D341Med (cell line): ENCODE results near the gene CACNA1C.
"Not testable (repeated sequence)": the region's sequence is repeated elsewhere in the genome, so short reads cannot be mapped to it uniquely, and the experiment has no call there.

Experiments
- DNase-seq: peaks from one replicate; pipeline ENCODE4 v3.0.0; 2012; ENCODE audit warnings: low spot score

The CACNA1C gene

DNA sequence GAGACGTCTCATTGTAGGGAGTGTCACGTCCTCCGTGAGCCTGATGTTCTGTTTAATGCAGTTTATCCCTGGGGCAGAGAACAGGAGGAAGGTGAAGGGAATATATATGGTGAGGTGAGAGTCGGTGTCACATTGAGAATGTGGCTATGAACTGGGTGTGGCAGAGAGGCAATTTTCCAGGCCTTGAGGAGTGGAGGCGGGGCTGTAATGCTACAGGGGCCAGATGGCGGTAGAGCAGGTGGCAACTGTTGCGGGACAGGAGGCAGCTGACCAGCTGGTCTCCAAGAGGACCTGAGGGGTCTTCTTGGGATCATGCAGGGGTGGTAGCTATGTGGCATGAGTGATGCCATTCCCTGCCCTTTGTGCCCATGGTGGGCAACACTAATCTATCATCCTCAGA lies 59.6 kb downstream of the CACNA1C start:
- no peak for DNase-seq

DNA sequence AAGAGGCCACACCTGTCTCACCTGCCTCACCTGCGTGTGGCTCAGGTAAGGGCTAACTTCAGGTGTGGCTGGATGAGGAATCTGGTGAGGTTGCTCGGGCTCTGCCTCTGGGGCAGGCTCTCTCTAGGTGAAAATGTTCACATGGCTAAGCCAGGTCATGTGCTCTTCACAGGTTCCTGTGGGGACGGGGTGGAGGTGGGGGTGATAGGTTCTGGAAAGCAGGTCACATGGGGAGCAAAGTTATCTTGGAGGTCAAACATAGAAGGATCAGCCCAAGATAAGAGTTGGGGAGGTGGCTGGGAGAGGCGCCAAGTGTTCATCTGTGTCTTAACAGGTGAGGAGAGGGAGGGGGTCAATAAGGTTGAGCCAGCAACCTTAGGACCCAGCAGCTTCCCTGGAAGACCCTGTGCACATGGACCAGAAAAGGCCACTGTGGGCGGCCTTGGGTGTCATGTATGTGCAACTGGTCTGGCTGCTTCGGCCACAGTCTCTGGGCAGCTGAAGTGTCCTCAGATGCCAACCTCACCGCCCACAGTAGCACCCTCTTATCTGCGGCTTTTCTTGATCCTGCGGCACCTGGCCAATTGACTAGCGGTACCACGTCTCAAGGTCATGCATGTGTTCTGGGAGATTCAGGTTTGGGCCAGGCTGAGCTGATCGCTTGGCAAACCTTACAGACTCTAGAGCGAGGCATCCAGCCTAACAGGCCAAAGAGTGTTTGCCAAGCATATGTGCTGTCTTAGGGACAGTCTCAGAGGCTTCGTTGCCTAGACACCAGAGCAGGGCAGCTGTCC lies 60.5 kb downstream of the CACNA1C start:
- no peak for DNase-seq

DNA sequence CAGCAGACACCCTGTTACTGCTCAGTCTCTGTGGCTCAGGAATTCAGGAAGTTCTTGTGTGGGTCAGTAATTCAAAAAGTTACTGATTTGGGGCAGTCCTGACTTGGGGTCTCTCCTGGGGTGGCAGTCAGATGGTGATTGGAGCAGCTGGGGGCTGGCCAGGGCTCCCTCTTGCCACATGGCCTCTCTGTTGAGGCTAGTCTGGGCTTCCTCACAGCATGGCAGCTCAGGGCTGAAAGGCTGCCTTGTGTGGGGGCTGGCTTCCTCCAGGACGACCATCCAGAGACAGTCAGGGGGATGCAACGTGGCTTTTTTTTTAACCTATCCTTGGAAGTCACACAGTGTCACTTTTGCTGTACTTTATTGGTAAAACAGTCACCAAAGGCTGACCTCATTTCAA lies 61.3 kb downstream of the CACNA1C start:
- DNase-seq, result no peak

DNA sequence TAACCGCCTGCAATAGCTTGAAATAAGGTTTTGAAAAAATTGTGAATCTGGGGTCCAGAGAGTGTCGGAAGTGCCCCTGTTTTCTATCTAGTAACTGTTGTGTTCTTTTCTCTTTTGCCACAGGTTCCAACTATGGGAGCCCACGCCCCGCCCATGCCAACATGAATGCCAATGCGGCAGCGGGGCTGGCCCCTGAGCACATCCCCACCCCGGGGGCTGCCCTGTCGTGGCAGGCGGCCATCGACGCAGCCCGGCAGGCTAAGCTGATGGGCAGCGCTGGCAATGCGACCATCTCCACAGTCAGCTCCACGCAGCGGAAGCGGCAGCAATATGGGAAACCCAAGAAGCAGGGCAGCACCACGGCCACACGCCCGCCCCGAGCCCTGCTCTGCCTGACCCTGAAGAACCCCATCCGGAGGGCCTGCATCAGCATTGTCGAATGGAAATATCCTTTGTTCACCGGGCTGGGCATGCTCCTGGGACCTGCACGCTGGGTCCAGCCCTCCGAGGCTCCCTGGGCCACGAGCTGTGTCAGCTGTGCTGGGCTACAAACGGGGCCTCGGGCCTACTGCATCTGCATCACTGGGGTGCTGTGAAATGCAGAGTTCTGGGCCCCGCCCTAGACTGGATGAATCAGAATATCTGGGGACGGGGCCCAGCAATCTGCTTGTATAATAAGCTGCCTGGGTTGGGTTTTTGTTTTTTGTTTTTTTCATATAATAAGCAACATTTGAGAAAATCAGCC lies 62.5 kb downstream of the CACNA1C start:
- no peak for DNase-seq

DNA sequence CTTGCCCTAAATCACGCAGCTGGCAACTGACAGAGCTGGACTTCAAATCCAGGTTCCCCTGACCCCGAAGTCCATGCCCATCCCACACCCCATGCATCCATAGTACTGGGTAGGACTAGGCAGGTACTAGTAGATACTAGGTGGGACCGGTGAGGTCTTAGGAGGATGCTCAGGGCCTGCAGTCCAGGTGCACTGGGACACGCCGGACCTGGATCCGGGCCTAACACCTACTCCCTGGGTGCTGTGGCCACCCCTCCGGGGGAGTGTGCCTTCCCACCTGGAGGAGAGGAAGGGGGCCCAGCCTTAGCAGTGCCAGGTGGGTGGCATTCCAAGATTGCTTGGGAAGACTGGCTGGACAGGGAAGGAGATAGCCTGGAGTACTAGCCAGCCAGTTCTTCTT lies 64.8 kb downstream of the CACNA1C start:
- no peak for DNase-seq

DNA sequence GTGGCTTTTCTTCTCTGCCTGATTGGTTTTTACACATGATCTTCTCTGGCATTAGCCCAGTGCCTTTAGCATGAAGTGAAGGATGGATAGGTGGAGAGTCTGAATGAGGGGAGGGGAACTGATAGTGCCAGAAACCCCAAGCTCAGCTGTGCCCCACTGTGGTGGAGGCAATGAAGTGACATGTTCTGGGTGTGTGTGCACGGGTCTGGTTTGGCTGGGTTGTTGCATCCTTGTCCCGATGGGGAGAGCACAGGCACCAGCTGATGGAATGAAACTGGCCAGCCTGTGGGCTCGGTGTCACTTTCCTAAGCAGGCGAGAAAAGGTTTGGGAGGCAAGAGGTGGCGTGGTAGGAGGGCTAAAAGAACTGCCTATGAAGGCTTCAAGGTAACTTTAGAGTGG lies 65.3 kb downstream of the CACNA1C start:
- no peak for DNase-seq

DNA sequence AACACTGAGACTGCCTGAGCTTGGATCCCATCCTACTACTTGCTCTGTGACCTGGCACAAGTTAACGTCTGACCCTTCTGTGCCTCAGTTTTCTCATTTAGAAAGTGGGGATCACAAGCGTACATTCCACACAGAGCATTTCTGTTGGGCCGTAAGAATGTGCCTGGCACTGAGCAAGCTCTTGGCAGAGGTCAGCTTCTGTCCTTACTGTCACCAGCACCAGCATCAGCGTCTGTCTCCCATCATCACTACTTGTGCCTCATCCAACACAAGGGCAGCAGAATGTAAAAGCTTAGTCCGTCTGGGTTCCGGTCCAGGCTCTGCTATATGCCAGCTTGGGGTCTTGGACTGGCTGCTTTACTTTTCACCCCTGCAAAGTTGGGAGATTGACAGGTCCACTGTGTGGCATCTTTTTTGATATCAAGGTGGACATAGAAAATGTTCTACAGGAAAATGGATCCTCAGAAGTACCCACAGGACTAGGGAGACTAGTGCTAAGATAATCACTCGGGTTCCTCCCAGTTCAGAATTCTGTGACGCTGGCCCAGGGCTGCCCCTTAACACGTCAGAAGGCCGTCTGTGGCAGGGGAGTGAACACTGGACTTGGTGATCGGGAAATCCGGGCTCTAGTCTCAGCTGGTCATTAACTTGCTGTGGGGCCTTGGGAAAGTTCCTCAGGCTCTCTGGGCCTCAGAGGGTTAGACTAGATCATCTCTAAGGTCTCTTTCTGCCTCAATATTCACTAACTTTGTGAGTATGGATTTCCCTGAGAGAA lies 65.9 kb downstream of the CACNA1C start:
- DNase-seq, result no peak

DNA sequence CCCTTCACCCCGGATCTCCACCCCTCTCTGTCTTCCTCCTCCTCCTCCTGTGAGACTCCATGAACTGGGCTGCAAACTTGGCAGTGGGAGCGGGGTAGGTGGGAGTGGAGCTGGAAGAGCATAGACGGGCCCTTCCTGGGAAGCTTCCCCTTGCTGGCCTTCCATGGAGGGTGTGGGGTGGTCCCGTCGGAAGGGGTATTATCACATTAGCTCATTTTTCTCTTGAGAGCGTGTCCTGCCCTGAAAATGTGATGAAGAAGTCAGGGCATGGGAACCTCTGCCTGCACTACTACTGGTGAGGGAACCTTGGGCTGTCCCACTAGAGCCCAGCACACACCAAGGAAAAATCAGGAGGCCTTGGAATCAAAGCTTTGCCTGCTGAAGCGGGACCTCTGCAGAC lies 66.5 kb downstream of the CACNA1C start:
- DNase-seq, result no peak

DNA sequence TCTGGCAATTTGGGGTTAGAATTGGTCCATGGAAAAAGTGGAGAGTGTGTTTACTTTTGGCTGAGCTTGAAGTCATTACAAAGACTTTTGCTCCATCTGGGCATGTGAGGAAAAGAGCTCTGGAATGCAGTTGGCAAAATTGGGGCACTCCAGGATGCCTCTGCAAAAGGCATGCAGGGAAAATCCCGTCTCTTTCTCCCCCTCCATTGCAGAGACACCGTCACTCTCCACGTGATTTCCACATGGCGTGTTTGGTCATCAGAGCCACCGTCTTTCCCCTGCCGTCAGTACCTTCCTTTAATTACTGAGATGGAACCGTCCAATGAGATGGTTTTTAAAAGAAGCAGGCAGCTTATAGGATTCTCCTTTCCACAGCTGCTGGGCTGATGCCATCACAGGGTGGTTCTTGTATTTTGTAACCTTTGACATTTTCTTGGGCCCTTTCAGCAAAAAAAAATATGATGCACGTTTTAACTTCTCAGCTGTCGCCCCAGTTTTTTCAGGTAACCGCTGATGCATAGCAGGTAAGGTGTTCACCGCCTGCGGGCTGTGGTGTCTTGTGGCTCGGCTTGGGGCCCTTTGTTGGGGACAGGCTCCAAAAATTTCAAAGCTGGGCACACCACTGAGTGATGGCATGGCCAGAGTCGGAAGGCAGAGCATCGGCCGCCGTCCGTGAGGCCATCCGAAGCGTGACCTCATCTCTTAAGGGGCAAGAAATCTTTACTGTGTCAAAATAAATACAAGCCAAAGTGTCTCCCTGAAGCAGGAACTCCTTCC lies 68.4 kb downstream of the CACNA1C start:
- DNase-seq, result no peak

DNA sequence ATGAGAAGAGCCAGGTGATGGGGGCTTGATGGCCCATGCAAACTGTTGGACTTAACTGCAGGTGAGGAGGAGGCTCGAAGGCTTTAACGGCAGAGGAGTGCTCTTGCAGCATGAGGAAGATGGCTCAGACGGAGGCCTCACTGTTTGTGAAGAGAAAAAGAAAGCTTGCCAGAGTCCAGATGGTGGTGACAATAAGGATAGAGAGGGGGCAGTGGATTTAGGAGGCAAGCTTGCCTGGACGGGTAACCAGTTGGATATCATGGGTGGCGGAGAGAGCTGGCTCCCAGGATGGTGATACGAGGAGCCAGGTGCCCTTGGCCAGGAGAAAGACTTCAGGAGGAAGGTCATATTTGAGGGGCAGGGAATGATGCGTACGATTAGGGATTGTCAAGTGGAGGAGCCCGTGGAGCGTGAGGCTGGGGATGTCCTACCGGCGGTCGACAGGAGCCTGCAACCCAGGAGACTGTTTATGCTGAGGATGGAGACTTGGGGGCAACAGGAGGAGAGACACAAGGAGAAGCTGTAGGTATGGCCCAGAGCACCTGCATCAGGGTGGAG lies 71.8 kb downstream of the CACNA1C start:
- no peak for DNase-seq

DNA sequence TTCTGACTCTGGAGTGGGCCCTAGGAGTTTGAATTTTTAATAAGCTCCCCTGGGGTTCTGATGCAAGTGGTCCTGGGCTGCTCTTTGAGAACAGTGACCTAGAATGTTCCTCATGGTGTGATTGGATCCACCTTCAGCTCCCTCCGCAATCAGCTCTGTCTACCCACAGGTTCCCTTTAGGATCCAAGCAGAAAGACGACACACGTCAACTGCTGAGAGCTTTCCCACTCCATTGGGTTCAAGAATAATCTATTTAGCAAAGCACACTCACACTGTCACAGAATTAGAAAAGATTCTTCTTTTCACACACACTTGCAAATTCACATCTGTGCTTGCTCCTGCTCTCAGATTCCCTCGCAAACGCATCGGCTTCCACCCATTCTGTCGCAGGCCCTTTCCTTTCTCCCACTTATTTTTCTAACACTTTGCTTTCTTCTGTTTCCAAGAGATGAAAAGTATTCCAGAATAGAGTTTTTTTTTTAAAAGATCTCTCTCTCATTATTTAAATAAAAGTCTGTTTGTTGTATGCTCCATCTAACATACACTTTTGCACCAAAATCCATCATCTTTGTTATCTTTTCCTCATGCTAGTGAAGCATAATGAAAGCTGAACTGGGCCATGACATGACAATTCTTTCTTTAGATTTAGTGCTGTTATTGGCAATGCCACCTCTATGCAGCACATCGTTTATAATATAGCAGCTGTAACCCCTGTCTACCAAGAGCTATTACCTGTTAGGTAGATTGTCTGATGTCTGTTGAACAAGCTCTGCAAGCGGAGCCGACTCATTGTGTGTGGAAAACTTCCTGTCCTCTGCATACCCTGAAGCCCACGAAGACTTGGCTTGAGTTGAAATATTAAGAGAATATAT lies 73.1 kb downstream of the CACNA1C start:
- DNase-seq, result no peak

DNA sequence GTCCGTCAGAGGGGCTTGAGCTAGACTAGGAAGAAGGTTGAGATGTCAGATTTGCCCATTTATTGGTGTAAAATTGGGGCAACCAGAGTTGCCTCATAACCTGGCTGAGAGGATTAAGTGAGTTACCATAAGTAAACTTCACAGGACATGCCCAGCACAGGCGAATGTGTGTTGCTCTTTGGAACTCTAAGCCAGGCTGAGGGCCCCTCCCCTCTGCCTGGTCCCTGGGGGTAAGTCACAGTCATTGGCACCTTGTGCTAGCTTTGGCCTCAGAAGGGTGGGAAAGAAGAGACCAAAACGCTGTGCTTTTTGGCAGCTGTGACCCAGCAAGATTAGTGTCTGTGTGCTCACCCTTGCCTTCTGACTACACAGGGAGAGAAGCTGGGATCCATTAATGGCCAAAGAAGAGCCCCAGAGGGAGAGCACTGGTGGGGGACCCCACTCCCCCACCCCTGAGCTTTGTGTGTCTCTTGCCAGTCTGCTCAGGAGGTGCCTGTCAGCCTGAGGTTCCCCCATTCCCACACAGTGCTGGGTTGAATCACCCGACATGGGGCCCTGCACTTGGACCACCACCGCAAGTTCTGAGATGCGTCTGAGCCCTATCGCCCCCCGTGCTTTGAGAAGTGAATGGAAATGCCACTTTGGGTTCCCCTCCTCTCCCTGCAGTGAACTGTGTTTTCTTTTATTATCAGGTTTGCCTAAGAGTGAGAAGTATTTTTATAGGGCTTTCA lies 74.1 kb downstream of the CACNA1C start:
- no peak for DNase-seq

DNA sequence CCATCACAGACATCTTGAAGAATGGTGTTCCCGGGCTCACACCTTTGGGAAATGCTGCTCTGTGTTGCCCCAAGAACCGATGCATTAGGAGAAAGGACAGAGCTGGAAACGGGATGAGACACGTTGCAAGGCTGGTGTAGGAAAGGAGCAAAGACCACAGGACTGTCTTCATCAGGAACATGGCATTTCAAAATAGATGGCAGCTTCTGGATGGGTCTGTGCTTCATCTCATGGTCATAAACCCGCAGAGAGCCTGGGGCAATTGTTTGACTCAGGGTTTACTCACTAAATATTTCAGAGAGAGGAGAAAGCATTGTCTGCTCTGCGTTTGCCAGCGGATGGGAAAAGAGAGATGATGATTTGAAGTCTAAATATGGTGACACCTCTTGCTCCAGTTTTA lies 76.3 kb downstream of the CACNA1C start:
- DNase-seq, result no peak

DNA sequence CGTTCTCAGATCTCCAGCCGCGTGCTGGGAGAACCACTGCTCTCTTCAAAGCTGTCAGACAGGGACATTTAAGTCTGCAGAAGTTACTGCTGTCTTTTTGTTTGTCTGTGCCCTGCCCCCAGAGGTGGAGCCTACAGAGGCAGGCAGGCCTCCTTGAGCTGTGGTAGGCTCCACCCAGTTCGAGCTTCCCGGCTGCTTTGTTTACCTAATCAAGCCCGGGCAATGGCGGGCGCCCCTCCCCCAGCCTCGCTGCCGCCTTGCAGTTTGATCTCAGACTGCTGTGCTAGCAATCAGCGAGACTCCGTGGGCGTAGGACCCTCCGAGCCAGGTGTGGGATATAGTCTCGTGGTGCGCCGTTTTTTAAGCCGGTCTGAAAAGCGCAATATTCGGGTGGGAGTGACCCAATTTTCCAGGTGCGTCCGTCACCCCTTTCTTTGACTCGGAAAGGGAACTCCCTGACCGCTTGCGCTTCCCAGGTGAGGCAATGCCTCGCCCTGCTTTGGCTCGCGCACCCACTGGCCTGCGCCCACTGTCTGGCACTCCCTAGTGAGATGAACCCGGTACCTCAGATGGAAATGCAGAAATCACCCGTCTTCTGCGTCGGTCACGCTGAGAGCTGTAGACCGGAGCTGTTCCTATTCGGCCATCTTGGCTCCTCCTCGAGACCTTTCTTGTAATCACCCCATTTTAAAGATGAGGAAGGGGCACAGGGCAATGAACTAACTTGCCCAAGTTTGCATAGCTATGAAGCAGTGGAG lies 83.1 kb downstream of the CACNA1C start:
- DNase-seq, result not testable (repeated sequence)

DNA sequence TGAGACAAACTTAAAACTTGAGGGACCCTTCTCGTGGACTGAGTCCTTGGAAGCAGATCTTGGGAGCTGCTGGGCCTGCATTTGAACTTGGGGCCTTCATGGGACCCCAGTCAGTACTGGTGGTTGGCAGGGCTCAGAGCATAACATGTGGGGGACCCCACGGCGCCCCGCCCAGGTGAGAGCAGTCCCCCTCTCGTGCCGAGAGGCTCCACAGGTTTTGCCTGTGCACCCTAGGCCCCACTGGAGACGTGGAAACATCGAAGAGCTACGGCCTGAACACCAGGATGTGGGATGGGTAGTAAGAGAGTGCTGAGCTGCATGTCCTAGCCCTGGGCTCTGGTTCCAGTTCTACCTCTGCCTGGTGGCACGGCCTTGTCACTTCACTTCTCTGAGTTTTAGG lies 84.1 kb downstream of the CACNA1C start:
- DNase-seq, result no peak

DNA sequence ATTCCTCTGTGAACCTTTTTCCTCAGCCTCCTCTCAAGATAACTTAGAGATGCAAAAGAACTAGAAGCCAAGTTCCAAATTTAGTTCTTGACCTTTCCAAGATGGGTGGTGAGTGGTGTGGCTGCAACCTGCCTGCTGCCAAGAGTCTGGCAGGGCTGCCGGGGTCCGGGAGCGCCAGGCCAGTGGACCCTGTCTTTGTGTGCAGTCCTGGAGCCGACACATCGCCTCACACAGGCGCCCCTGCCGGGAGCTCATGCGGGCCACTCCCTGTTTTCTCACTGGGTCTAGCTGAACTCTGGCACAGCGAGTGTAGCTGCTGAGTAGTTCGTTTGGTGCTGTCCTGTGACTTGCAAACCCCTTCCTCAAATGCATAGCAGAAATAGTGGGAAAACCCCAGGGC lies 84.9 kb downstream of the CACNA1C start:
- no peak for DNase-seq

DNA sequence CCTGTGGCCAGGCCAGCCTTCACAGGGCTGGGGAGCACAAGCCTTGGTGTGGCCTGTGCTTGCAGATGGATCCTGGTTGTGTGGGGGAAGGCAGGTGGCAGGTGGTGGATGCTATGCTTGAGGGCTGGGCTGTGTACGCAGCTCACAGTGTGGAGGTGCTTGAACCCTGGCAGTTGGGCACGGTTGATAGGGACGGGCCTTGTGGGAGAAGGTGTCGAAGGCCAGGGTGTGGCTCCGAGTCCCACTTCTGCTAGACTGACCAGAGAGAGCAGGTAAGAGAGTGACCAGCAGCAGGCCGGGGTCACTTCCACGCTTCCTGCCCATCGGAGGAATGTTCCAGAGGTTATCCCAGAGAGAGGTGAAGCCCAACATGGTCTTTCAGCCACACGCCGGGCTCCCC lies 85.5 kb downstream of the CACNA1C start:
- no peak for DNase-seq

DNA sequence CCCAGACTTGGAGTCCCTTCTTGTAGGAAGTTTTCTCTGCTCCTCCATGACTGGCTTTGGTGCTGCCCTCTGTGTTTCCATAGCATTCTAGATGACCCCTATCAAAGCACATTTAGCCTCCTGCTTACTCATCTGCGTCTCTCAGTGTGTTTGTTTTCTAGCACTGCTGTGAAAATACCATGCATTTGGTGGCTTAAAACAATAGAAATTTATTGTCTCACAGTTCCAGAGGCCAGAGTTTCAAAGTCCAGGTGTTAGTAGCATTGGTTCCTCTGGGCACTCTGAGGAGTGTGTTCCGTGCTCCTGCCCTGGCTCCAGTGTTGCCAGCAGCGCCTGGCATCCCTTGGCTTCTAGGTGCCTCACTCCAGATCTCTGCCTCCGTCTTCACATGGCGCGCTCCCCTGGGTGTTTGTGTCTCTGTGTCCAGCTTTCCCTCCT lies 86.1 kb downstream of the CACNA1C start:
- no peak for DNase-seq

DNA sequence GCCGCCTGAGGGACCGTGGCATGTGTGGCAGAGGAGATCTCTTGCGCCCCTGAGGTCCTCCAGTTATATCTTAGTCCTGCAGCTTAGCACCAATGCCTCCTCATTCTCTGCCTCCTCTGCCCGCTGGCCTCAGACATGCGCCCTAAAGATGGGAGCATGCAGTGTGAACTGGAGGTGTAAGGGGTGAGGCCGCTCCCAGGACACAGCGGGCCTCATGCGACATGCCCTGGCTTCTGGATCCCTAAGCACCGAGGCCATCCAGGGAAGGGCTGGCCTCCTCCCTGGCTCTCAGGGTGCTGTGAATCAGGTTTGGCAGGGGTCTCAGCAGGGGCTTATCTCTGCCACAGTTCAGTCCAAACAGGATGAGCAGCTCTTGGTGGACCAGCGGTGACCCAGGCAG lies 86.9 kb downstream of the CACNA1C start:
- DNase-seq, result no peak
